SK-N-SH treated with all-trans-retinoic acid at 6 μM for 48 hours (cell line): ENCODE results near the gene PPARA.

Source experiments
- ATAC-seq: fragments of 200-7000 bp; cut with Tn5 transposase; 3 replicates; pipeline ENCODE4 v1.9.1; 2020; ENCODE audit warnings: mild to moderate bottlenecking, moderate library complexity
- ARNTL ChIP-seq: fragments of 450-650 bp; formaldehyde crosslinking; IDR thresholded peaks from 2 replicates; pipeline ENCODE4 v1.5.0; 2020; ENCODE audit warnings: low read depth, mild to moderate bottlenecking, moderate library complexity, borderline replicate concordance
- BACH2 ChIP-seq: fragments of 250-450 bp; sonication (Bioruptor Pico); IDR thresholded peaks from 2 replicates; pipeline ENCODE4 v1.9.0; 2021; ENCODE audit warnings: mild to moderate bottlenecking, borderline replicate concordance
- CREB5 ChIP-seq: fragments of 250-450 bp; sonication (Bioruptor Pico); IDR thresholded peaks from 2 replicates; pipeline ENCODE4 v1.5.1; 2020; ENCODE audit warnings: low read depth, mild to moderate bottlenecking, moderate library complexity
- CSRNP3 ChIP-seq: fragments of 250-450 bp; sonication (Bioruptor Pico); IDR thresholded peaks from 2 replicates; pipeline ENCODE4 v1.5.1; 2021; ENCODE audit warnings: mild to moderate bottlenecking, moderate library complexity
- ESRRG ChIP-seq: fragments of 250-450 bp; sonication (Bioruptor Pico); IDR thresholded peaks from 2 replicates; pipeline ENCODE4 v1.6.1; 2021; ENCODE audit warnings: mild to moderate bottlenecking
- GLIS3 ChIP-seq: fragments of 250-450 bp; sonication (Bioruptor Pico); IDR thresholded peaks from 2 replicates; pipeline ENCODE4 v1.5.0; 2020; ENCODE audit warnings: mild to moderate bottlenecking, moderate library complexity
- ISL1 ChIP-seq: fragments of 250-450 bp; sonication (Bioruptor Pico); IDR thresholded peaks from 2 replicates; pipeline ENCODE4 v2.1.2; 2022; ENCODE audit warnings: mild to moderate bottlenecking, moderate library complexity
- OSR1 ChIP-seq: fragments of 250-450 bp; sonication (Bioruptor Pico); IDR thresholded peaks from 2 replicates; pipeline ENCODE4 v1.8.0; 2022; ENCODE audit warnings: moderate library complexity, mild to moderate bottlenecking, inconsistent platforms
- PATZ1 ChIP-seq: fragments of 250-450 bp; sonication (Bioruptor Pico); IDR thresholded peaks from 2 replicates; pipeline ENCODE4 v1.8.0; 2020; ENCODE audit warnings: mild to moderate bottlenecking, moderate library complexity, borderline replicate concordance
- POU6F1 ChIP-seq: fragments of 250-450 bp; sonication (Bioruptor Pico); IDR thresholded peaks from 2 replicates; pipeline ENCODE4 v1.8.0; 2021; ENCODE audit warnings: low read depth, mild to moderate bottlenecking, moderate library complexity, borderline replicate concordance
- PPARA ChIP-seq: fragments of 250-450 bp; sonication (Bioruptor Pico); IDR thresholded peaks from 2 replicates; pipeline ENCODE4 v1.5.0; 2020; ENCODE audit warnings: mild to moderate bottlenecking, borderline replicate concordance
- RARB ChIP-seq: fragments of 250-450 bp; sonication (Bioruptor Pico); IDR thresholded peaks from 2 replicates; pipeline ENCODE4 v1.8.0; 2021; ENCODE audit warnings: mild to moderate bottlenecking, moderate library complexity
- SNAI2 ChIP-seq: fragments of 250-450 bp; sonication (Bioruptor Pico); IDR thresholded peaks from 2 replicates; pipeline ENCODE4 v1.5.0; 2020; ENCODE audit warnings: mild to moderate bottlenecking, moderate library complexity
- TCF4 ChIP-seq: fragments of 250-450 bp; sonication (Bioruptor Pico); IDR thresholded peaks from 2 replicates; pipeline ENCODE4 v1.8.0; 2021; ENCODE audit warnings: mild to moderate bottlenecking, moderate library complexity, borderline replicate concordance
- TSHZ2 ChIP-seq: fragments of 250-450 bp; sonication (Bioruptor Pico); IDR thresholded peaks from 2 replicates; pipeline ENCODE4 v1.5.0; 2020; ENCODE audit warnings: mild to moderate bottlenecking, moderate library complexity
- ZC3H10 ChIP-seq: fragments of 250-450 bp; sonication (Bioruptor Pico); IDR thresholded peaks from 2 replicates; pipeline ENCODE4 v1.5.1; 2021; ENCODE audit warnings: mild to moderate bottlenecking, moderate library complexity
- ZFP3 ChIP-seq: fragments of 250-450 bp; sonication (Bioruptor Pico); IDR thresholded peaks from 2 replicates; pipeline ENCODE4 v1.5.0; 2020; ENCODE audit warnings: mild to moderate bottlenecking, moderate library complexity
- ZFP30 ChIP-seq: fragments of 450-650 bp; formaldehyde crosslinking; IDR thresholded peaks from 2 replicates; pipeline ENCODE4 v1.5.0; 2022; ENCODE audit warnings: mild to moderate bottlenecking, moderate library complexity
- ZNF565 ChIP-seq: fragments of 450-650 bp; formaldehyde crosslinking; conservative IDR thresholded peaks from 2 replicates; pipeline ENCODE4 v1.5.0; 2020; ENCODE audit warnings: low read depth, mild to moderate bottlenecking, moderate library complexity
- ZNF70 ChIP-seq: fragments of 450-650 bp; formaldehyde crosslinking; IDR thresholded peaks from 2 replicates; pipeline ENCODE4 v1.5.0; 2020; ENCODE audit warnings: mild to moderate bottlenecking, moderate library complexity
- ZNF8 ChIP-seq: fragments of 450-650 bp; formaldehyde crosslinking; IDR thresholded peaks from 2 replicates; pipeline ENCODE4 v1.5.0; 2020; ENCODE audit warnings: mild to moderate bottlenecking, moderate library complexity

Gene PPARA

GRCh38 chr22:46256358-46256958, 106.1 kb downstream of the PPARA start:
- ATAC-seq: no peak
- TF ChIP-seq BACH2 (CRISPR knock-in tag) (no peak), ZNF70 (CRISPR knock-in tag) (no peak), CSRNP3 (CRISPR knock-in tag) (no peak), RARB (CRISPR knock-in tag) (no peak), TSHZ2 (CRISPR knock-in tag) (no peak), SNAI2 (CRISPR knock-in tag) (no peak), ESRRG (CRISPR knock-in tag) (no peak)

- TF ChIP-seq POU6F1 (CRISPR knock-in tag) (no peak), CREB5 (no peak), TCF4 (CRISPR knock-in tag) (no peak), ZNF70 (CRISPR knock-in tag) (no peak), ISL1 (CRISPR knock-in tag) (no peak), SNAI2 (CRISPR knock-in tag) (no peak), ZFP3 (CRISPR knock-in tag) (no peak), ZNF8 (CRISPR knock-in tag) (no peak)
- no peak for ATAC-seq
Observed at GRCh38 chr22:46259374-46259773, 109.0 kb downstream of the PPARA start.

- ATAC-seq: no peak
- TF ChIP-seq TSHZ2 (CRISPR knock-in tag): no peak
- no peak for TF ChIP-seq CREB5
- TF ChIP-seq OSR1: no peak
- TF ChIP-seq ZFP30 (CRISPR knock-in tag): no peak
- no peak for TF ChIP-seq PATZ1 (CRISPR knock-in tag)
- TF ChIP-seq ZFP3 (CRISPR knock-in tag): no peak
- TF ChIP-seq POU6F1 (CRISPR knock-in tag): no peak
- no peak for TF ChIP-seq ZC3H10 (CRISPR knock-in tag)
- TF ChIP-seq ZNF565: no peak
- TF ChIP-seq ESRRG (CRISPR knock-in tag): no peak
- TF ChIP-seq GLIS3: no peak
- no peak for TF ChIP-seq TCF4 (CRISPR knock-in tag)
- TF ChIP-seq BACH2 (CRISPR knock-in tag): no peak
- TF ChIP-seq ARNTL: no peak
- no peak for TF ChIP-seq ISL1 (CRISPR knock-in tag)
- TF ChIP-seq ZNF70 (CRISPR knock-in tag): no peak
- no peak for TF ChIP-seq ZNF8 (CRISPR knock-in tag)
- no peak for TF ChIP-seq PPARA (CRISPR knock-in tag)
Observed at GRCh38 chr22:46260038-46260437, 109.7 kb downstream of the PPARA start.
